Endothelial cell of umbilical vein (primary cell): ENCODE measurements around the gene PDGFRA. TPM values are rescaled to one million over a fixed set of nuclear protein-coding genes. Genes with fewer than 3 reads are reported as not detected.

Experiments used
- BruUV-seq: library from RNA; stranded (reverse); fragments of 400-500 nt; replicated peaks from 2 replicates; lab custom pipeline; 2021; lab: Mats Ljungman, UMichigan
- CTCF ChIA-PET: fragments of 300-600, 350-600 bp; sonication (Branson Sonifier 250); formaldehyde crosslinking; loops from one replicate; lab custom pipeline; 2021; ENCODE audit warnings: antibody characterized with exemption, inconsistent platforms; lab: Charles Lee
- POLR2A ChIA-PET: fragments of 300-600, 350-600 bp; sonication (Branson Sonifier 250); formaldehyde crosslinking; loops from one replicate; lab custom pipeline; 2021; ENCODE audit warnings: antibody characterized with exemption, inconsistent platforms; lab: Charles Lee
- DNase-seq: peaks from one replicate; pipeline ENCODE4 v3.0.0-alpha.2; 2011; ENCODE audit warnings: low read depth, low spot score
- FAIRE-seq: peaks from 2 replicates; lab custom pipeline; 2011; peaks lifted over from hg19 to GRCh38; lab: Jason Lieb, UNC
- H2AFZ ChIP-seq: 2 replicates; pipeline ENCODE4 v1.6.0; 2012; ENCODE audit warnings: low read depth, low read length, control low read depth, inconsistent platforms
- H3K27ac ChIP-seq: 2 replicates; pipeline ENCODE4 v1.5.1; 2011; ENCODE audit warnings: low read depth, mild to moderate bottlenecking, control low read depth, low read length, moderate library complexity; ENCODE audit not compliant: insufficient read depth
- H3K27me3 ChIP-seq, 2 experiments: 2 replicates each; pipeline versions ENCODE4 v1.6.0 to v1.6.1; 2011; ENCODE audit warnings: low read length in 2 of 2, mixed read lengths in 1 of 2; ENCODE audit not compliant: control insufficient read depth in 2 of 2, insufficient read depth in 2 of 2
- H3K36me3 ChIP-seq, 2 experiments: 2 replicates in 1 of 2; 3 replicates in 1 of 2; pipeline ENCODE4 v1.5.1; 2011; ENCODE audit warnings: low read length in 2 of 2, mild to moderate bottlenecking in 1 of 2, moderate library complexity in 1 of 2; ENCODE audit not compliant: control insufficient read depth in 2 of 2, insufficient read depth in 2 of 2; ENCODE audit errors: extremely low read depth in 1 of 2
- H3K4me1 ChIP-seq: 3 replicates; pipeline ENCODE4 v1.5.1; 2011; ENCODE audit warnings: mild to moderate bottlenecking, low read length; ENCODE audit not compliant: control insufficient read depth, insufficient read depth; ENCODE audit errors: extremely low read depth
- H3K4me2 ChIP-seq: 2 replicates; pipeline ENCODE4 v1.6.1; 2011; ENCODE audit warnings: low read length, control low read depth, mixed read lengths; ENCODE audit not compliant: insufficient read depth
- H3K4me3 ChIP-seq, 3 experiments: fragments of 200-600 bp in 1 of 3; sonication (generic), shearing (Covaris generic) in 1 of 3; replicated peaks in 1 of 3; 2 replicates each; pipeline ENCODE4 v1.5.1; 2011 to 2016; ENCODE audit warnings: control low read depth in 3 of 3, low read length in 3 of 3, mild to moderate bottlenecking in 2 of 3, inconsistent platforms in 1 of 3, low read depth in 1 of 3, moderate library complexity in 1 of 3; ENCODE audit not compliant: insufficient read depth in 1 of 3
- H3K79me2 ChIP-seq: 2 replicates; pipeline ENCODE4 v1.6.0; 2012; ENCODE audit warnings: low read length, inconsistent platforms; ENCODE audit not compliant: control insufficient read depth, insufficient read depth
- H3K9ac ChIP-seq: replicated peaks from 2 replicates; pipeline ENCODE3; 2011; ENCODE audit warnings: low read length, control low read depth; ENCODE audit not compliant: insufficient read depth; ENCODE audit errors: extremely low read depth
- H3K9me1 ChIP-seq: replicated peaks from 3 replicates; pipeline ENCODE4 v1.6.0; 2011; ENCODE audit warnings: mild to moderate bottlenecking, low read length; ENCODE audit not compliant: control insufficient read depth, insufficient read depth; ENCODE audit errors: extremely low read depth
- H3K9me3 ChIP-seq: replicated peaks from 2 replicates; pipeline ENCODE4 v1.5.1; 2012; ENCODE audit warnings: low read length, inconsistent platforms; ENCODE audit not compliant: control insufficient read depth, insufficient read depth
- H4K20me1 ChIP-seq: replicated peaks from 2 replicates; pipeline ENCODE3; 2011; ENCODE audit warnings: mild to moderate bottlenecking, low read length; ENCODE audit not compliant: control insufficient read depth, insufficient read depth; ENCODE audit errors: extremely low read depth
- CTCF ChIP-seq, 2 donors: IDR thresholded peaks; 1 replicate in 1 of 2; 2 replicates in 1 of 2; pipeline ENCODE4 v1.5.1; 2011; ENCODE audit warnings: low read length in 2 of 2, mild to moderate bottlenecking in 2 of 2, moderate library complexity in 2 of 2, control low read depth in 1 of 2, inconsistent platforms in 1 of 2, low read depth in 1 of 2; ENCODE audit not compliant: insufficient read depth in 1 of 2; ENCODE audit errors: extremely low read depth in 1 of 2
- EZH2 ChIP-seq: IDR thresholded peaks from 2 replicates; pipeline ENCODE4 v1.6.1; 2012; ENCODE audit warnings: borderline replicate concordance, low read depth, mild to moderate bottlenecking, moderate library complexity, low read length, inconsistent platforms; ENCODE audit not compliant: severe bottlenecking
- FOS ChIP-seq: IDR thresholded peaks from 2 replicates; pipeline ENCODE4 v1.6.1; 2011; ENCODE audit warnings: mild to moderate bottlenecking, low read length, moderate library complexity, borderline replicate concordance; ENCODE audit not compliant: insufficient read depth
- GATA2 ChIP-seq: IDR thresholded peaks from 2 replicates; pipeline ENCODE4 v1.7.0; 2011; ENCODE audit warnings: low read depth, mild to moderate bottlenecking, moderate library complexity, mixed read lengths, low read length; ENCODE audit not compliant: insufficient read length, insufficient read depth
- JUN ChIP-seq: IDR thresholded peaks from 2 replicates; pipeline ENCODE4 v1.6.1; 2011; ENCODE audit warnings: borderline replicate concordance, low read depth; ENCODE audit not compliant: insufficient read length, insufficient read depth
- MAX ChIP-seq: IDR thresholded peaks from 2 replicates; pipeline ENCODE4 v1.6.1; 2011; ENCODE audit not compliant: insufficient read depth, insufficient read length
- MYC ChIP-seq: IDR thresholded peaks from one replicate; pipeline ENCODE4 v1.6.1; 2011; ENCODE audit warnings: mild to moderate bottlenecking, low read depth, low read length
- POLR2A ChIP-seq: IDR thresholded peaks from 2 replicates; pipeline ENCODE4 v1.6.1; 2012; ENCODE audit warnings: low read depth, mild to moderate bottlenecking, control low read depth, low read length
- POLR2AphosphoS5 ChIP-seq: IDR thresholded peaks from 2 replicates; pipeline ENCODE4 v1.6.1; 2012; ENCODE audit warnings: low read depth, mild to moderate bottlenecking, control low read depth, low read length, moderate library complexity; ENCODE audit not compliant: insufficient read depth
- dilution Hi-C: fragments of 300-500 bp; cut with MboI; formaldehyde crosslinking; loops from one replicate; pipeline ENCODE4 v1.15.0; 2019; ENCODE audit warnings: low sequenced_read_pairs; ENCODE audit not compliant: extremely low pct_ligation_motif_present
- intact Hi-C: fragments of 100-400 bp; cut with micrococcal nuclease; formaldehyde crosslinking; loops from one replicate; pipeline ENCODE4 v1.10.0; 2022
- polyA plus RNA-seq, 4 experiments: library from polyadenylated mRNA; depleted of rRNA in 3 of 4; stranded (reverse) in 3 of 4; unstranded in 1 of 4; fragments of >200 nt; gene quantifications; 2 replicates each; pipeline versions ENCODE4 v1.2.1 to v1.2.3, GENCODE V29; 2011 to 2012; ENCODE audit warnings: missing spikeins in 1 of 4
- total RNA-seq: library from RNA; stranded (reverse); gene quantifications from 2 replicates; pipeline ENCODE4 v1.2.3, GENCODE V29; 2021

Gene PDGFRA
- total and polyA plus RNA-seq, 2 donors (not counting 3 experiments of a cell fraction or from before 2014, with no cell fraction given): 0.19 to 0.55 TPM

GRCh38 chr4:54256491-54257486 lies 27.7 kb downstream of the PDGFRA start:
- no peaks in the 10 kb centered on the region for H3K9me1 ChIP-seq
- H3K27ac ChIP-seq: no peak overlapping the region
- ChIA-PET POLR2A (no interaction called here), CTCF (interaction anchor here (1.1 kb wide), 1 partner anchor 23 kb away, joined by 4 read pairs; no protein-coding TSS in a partner anchor)
- intact Hi-C loops: no loop called here
- no peak for TF ChIP-seq CTCF (IDR thresholded peaks at IDR 0.05; ENCODE audit: extremely low read depth in 1 of 2, insufficient read depth in 1 of 2, low read depth in 1 of 2, low read length in 2 of 2)
- TF ChIP-seq EZH2: no peak
- no peak for TF ChIP-seq POLR2AphosphoS5
- TF ChIP-seq FOS: no peak
- no peak for TF ChIP-seq MYC
- TF ChIP-seq JUN: no peak
- no peak for TF ChIP-seq GATA2
- no peak for TF ChIP-seq POLR2A
- TF ChIP-seq MAX: no peak
- no TSS peak for BruUV-seq
- DNase-seq (no peak), FAIRE-seq (no peak)
- H3K9ac ChIP-seq: no peak overlapping the region
- no peak overlapping the region for H3K4me2 ChIP-seq
- no peaks in the 10 kb centered on the region for H3K36me3 ChIP-seq
- H3K79me2 ChIP-seq: no peaks in the 10 kb centered on the region
- peaks cover 4% of the 10 kb centered on the region for H3K4me1 ChIP-seq
- dilution Hi-C loops: no loop called here
- H3K27me3 ChIP-seq: peaks cover 3 to 13% of the 10 kb centered on the region in 2 experiments
- H3K4me3 ChIP-seq: no peak overlapping the region
- H4K20me1 ChIP-seq: no peaks in the 10 kb centered on the region
- H2AFZ ChIP-seq: no peak overlapping the region
- H3K9me3 ChIP-seq: no peaks in the 10 kb centered on the region
